Caco-2 (cell line): ENCODE data around the gene CDCP1. TPM values are rescaled to one million over a fixed set of nuclear protein-coding genes. Genes with fewer than 3 reads are reported as not detected.

Experiments used
- BruUV-seq: library from RNA; stranded (reverse); fragments of 400-500 nt; replicated peaks from 2 replicates; lab custom pipeline; 2021; lab: Mats Ljungman, UMichigan
- CTCF ChIA-PET: fragments of 300-600 bp; sonication (Branson Sonifier 250); formaldehyde crosslinking; loops from one replicate; lab custom pipeline; 2022; ENCODE audit warnings: antibody characterized with exemption; lab: Charles Lee
- POLR2A ChIA-PET: fragments of 300-600 bp; sonication (Branson Sonifier 250); formaldehyde crosslinking; loops from one replicate; lab custom pipeline; 2022; ENCODE audit warnings: antibody characterized with exemption; lab: Charles Lee
- DNase-seq, 2 experiments: peaks; one replicate each; pipeline versions ENCODE4 v3.0.0 to v3.0.0-alpha.2; 2020 to 2022
- H3K27me3 ChIP-seq: replicated peaks from 2 replicates; pipeline ENCODE4 v1.6.0; 2011; ENCODE audit warnings: low read length; ENCODE audit not compliant: control insufficient read depth, insufficient read depth
- H3K36me3 ChIP-seq: 2 replicates; pipeline ENCODE4 v1.5.1; 2011; ENCODE audit warnings: low read length; ENCODE audit not compliant: control insufficient read depth, insufficient read depth
- H3K4me1 ChIP-seq: fragments of 250-450 bp; sonication (Bioruptor Pico); 2 replicates; pipeline ENCODE4 v1.5.1; 2020; ENCODE audit warnings: mild to moderate bottlenecking
- H3K4me3 ChIP-seq: 2 replicates; pipeline ENCODE4 v1.5.1; 2011; ENCODE audit warnings: low read depth, mild to moderate bottlenecking, control low read depth, low read length
- H3K9me3 ChIP-seq: fragments of 250-450 bp; sonication (Bioruptor Pico); 2 replicates; pipeline ENCODE4 v1.5.1; 2020; ENCODE audit warnings: mild to moderate bottlenecking, moderate library complexity
- H3K27ac Mint-ChIP-seq: one replicate; pipeline ENCODE4 v1.8.0; 2022; ENCODE audit warnings: mixed read lengths; ENCODE audit not compliant: unreplicated experiment
- H3K27me3 Mint-ChIP-seq: one replicate; pipeline ENCODE4 v1.8.0; 2022; ENCODE audit warnings: mixed read lengths; ENCODE audit not compliant: insufficient read depth, unreplicated experiment
- H3K36me3 Mint-ChIP-seq: one replicate; pipeline ENCODE4 v1.8.0; 2022; ENCODE audit warnings: mild to moderate bottlenecking, mixed read lengths; ENCODE audit not compliant: insufficient read depth, unreplicated experiment
- H3K4me1 Mint-ChIP-seq: one replicate; pipeline ENCODE4 v1.8.0; 2022; ENCODE audit warnings: low read depth, mixed read lengths; ENCODE audit not compliant: unreplicated experiment
- H3K4me3 Mint-ChIP-seq: one replicate; pipeline ENCODE4 v1.8.0; 2022; ENCODE audit warnings: mild to moderate bottlenecking, moderate library complexity, mixed read lengths; ENCODE audit not compliant: unreplicated experiment
- H3K9me3 Mint-ChIP-seq: one replicate; pipeline ENCODE4 v1.8.0; 2022; ENCODE audit warnings: mixed read lengths; ENCODE audit not compliant: unreplicated experiment
- intact Hi-C: fragments of 100-400 bp; cut with micrococcal nuclease; formaldehyde crosslinking; loops from one replicate; pipeline ENCODE4 v1.10.0; 2022; ENCODE audit not compliant: unreplicated experiment
- total RNA-seq: library from RNA; stranded (reverse); gene quantifications from 2 replicates; pipeline ENCODE4 v1.2.3, GENCODE V29; 2022
- TF ChIP-seq, protein P1 (sequence below), 2 experiments: fragments of 200-600 bp in 1 of 2; IDR thresholded peaks; 1 replicate in 1 of 2; 2 replicates in 1 of 2; pipeline versions ENCODE4 v1.5.1 to v1.8.0; 2011 to 2022; ENCODE audit warnings: antibody characterized with exemption in 1 of 2, control low read depth in 1 of 2, inconsistent platforms in 1 of 2, low read depth in 1 of 2, low read length in 1 of 2, mild to moderate bottlenecking in 1 of 2, moderate library complexity in 1 of 2; ENCODE audit not compliant: insufficient read depth in 1 of 2, severe bottlenecking in 1 of 2, unreplicated experiment in 1 of 2

Gene CDCP1
- total RNA-seq, 1 experiment from 2014 or later, result 22.5 TPM

DNA sequence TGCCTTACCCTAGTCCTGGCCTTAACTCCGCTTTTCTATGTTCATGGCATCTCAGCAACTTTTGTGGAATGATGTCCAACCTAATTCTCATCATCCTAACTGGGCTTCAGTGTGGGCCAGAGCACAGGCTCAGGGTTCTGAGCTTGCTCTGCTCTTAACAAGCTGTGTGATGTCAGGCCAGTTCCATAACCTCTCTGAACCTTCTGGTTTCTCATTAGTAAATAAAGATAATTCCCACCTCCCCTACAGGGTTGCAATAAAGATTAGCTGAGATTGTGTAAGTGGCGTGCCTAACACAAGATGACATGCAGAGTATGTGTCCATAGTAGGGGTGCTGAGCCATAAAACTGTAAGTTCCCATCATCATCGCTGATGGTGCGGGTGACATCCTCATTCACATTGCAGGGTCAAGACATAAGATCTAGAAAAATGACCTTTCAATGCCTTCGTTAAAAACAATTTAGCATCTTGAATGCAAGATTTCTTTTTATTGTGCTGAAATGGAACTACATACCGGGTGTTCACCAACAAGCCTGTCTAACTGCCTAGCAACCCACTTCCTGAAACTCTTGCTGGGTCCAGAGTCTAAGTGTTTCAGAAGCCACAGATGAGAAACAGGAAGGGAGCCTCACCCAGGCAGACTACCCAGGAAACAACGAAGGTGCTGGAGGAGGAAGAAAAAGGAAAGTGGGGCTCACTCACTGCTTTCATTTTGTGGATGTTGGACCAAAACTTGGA is 36.2 kb downstream of the CDCP1 start:
- H3K4me3 ChIP-seq, result no peak overlapping the region
- ChIA-PET CTCF (no interaction called here), POLR2A (no interaction called here)
- Mint-ChIP-seq H3K27ac (no peak overlapping the region), H3K4me3 (no peak overlapping the region), H3K27me3 (no peaks in the 10 kb centered on the region), H3K9me3 (no peaks in the 10 kb centered on the region), H3K4me1 (peaks cover 5% of the 10 kb centered on the region), H3K36me3 (peaks cover 30% of the 10 kb centered on the region)
- H3K4me1 ChIP-seq, result peaks cover 7% of the 10 kb centered on the region
- no peaks in the 10 kb centered on the region for H3K9me3 ChIP-seq
- BruUV-seq, result no TSS peak
- DNase-seq, result no peak
- TF ChIP-seq, protein P1, sequence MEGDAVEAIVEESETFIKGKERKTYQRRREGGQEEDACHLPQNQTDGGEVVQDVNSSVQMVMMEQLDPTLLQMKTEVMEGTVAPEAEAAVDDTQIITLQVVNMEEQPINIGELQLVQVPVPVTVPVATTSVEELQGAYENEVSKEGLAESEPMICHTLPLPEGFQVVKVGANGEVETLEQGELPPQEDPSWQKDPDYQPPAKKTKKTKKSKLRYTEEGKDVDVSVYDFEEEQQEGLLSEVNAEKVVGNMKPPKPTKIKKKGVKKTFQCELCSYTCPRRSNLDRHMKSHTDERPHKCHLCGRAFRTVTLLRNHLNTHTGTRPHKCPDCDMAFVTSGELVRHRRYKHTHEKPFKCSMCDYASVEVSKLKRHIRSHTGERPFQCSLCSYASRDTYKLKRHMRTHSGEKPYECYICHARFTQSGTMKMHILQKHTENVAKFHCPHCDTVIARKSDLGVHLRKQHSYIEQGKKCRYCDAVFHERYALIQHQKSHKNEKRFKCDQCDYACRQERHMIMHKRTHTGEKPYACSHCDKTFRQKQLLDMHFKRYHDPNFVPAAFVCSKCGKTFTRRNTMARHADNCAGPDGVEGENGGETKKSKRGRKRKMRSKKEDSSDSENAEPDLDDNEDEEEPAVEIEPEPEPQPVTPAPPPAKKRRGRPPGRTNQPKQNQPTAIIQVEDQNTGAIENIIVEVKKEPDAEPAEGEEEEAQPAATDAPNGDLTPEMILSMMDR (IDR thresholded peaks at IDR 0.05; ENCODE audit: insufficient read depth in 1 of 2, low read depth in 1 of 2, low read length in 1 of 2, severe bottlenecking in 1 of 2, unreplicated experiment in 1 of 2), result no peak
- no peaks in the 10 kb centered on the region for H3K36me3 ChIP-seq
- intact Hi-C loops, result no loop called here
- no peaks in the 10 kb centered on the region for H3K27me3 ChIP-seq

DNA sequence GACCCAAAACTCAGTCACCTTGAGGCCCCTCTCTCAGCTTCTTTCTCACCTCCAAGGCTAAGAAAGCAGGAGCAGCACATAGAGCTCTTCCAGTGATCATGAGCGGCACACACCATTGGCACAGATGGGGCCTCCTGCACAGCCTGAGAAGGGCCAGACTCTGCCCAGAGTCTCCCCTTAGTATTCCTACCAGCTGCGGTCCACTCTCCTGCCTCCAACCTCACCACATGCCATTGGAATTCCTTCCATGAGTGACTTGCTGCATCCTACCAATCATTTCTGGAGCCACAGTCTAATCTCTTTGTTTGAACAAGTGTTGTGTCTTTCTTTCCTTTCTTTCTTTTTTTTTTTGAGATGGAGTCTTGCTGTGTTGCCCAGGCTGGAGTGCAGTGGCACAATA is 39.3 kb downstream of the CDCP1 start:
- H3K4me1 Mint-ChIP-seq, result peaks cover 5% of the 10 kb centered on the region
- Histone ChIP-seq H3K27me3 (no peaks in the 10 kb centered on the region), H3K4me1 (peaks cover 7% of the 10 kb centered on the region), H3K36me3 (no peaks in the 10 kb centered on the region), H3K9me3 (no peaks in the 10 kb centered on the region), H3K4me3 (no peak overlapping the region)
- no peak overlapping the region for H3K4me3 Mint-ChIP-seq
- CTCF ChIA-PET, result no interaction called here
- POLR2A ChIA-PET, result no interaction called here
- peaks cover 38% of the 10 kb centered on the region for H3K36me3 Mint-ChIP-seq
- DNase-seq, result no peak
- TF ChIP-seq, protein P1 (IDR thresholded peaks at IDR 0.05; ENCODE audit: insufficient read depth in 1 of 2, low read depth in 1 of 2, low read length in 1 of 2, severe bottlenecking in 1 of 2, unreplicated experiment in 1 of 2), result no peak
- BruUV-seq, result no TSS peak
- H3K27ac Mint-ChIP-seq, result no peak overlapping the region
- no peaks in the 10 kb centered on the region for H3K27me3 Mint-ChIP-seq
- H3K9me3 Mint-ChIP-seq, result no peaks in the 10 kb centered on the region
- intact Hi-C loops, result no loop called here

DNA sequence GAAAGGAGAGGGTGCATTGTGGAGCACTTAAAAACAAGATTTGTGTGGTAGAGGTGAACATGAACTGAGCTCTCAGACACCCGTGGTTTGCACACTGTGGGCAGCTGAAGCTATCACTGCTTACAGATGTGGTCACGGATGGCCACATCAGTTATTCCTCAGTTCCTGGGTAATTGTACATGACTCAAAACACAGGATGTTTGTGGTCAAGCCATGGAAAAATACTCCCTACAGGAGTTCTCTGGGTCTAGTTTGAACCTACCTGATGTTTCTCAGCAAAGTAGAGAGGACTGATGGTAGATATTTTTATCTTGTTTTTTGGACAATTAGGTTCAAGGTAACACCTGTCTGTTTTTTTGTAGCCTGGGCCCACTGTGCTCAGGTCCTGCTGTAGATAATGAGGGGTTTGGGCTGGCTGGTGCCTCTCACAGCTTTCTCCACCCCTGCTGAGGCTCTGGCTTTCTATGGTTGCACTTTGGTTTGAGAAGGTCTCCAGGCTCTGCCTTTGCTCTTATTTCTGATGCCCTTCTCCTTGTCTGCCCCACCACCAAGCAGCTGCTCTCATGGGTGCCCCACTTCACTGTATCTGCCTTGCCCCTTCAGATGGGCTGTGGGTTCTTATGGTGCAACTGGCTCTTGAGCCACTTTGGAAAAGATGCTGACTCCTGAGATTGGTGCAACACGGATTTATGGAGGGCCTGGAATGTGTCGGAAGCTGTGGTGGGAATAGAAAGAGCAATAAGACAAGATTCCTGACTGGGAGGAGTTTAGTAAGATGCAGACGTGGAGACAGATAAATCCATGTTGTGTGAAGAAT is 40.1 kb downstream of the CDCP1 start:
- POLR2A ChIA-PET, result no interaction called here
- CTCF ChIA-PET, result no interaction called here
- H3K27me3 ChIP-seq, result no peaks in the 10 kb centered on the region
- H3K27me3 Mint-ChIP-seq, result no peaks in the 10 kb centered on the region
- no peak for DNase-seq
- H3K4me1 Mint-ChIP-seq, result peaks cover 5% of the 10 kb centered on the region
- H3K9me3 Mint-ChIP-seq, result no peaks in the 10 kb centered on the region
- TF ChIP-seq, protein P1 (IDR thresholded peaks at IDR 0.05; ENCODE audit: insufficient read depth in 1 of 2, low read depth in 1 of 2, low read length in 1 of 2, severe bottlenecking in 1 of 2, unreplicated experiment in 1 of 2), result no peak
- no TSS peak for BruUV-seq
- H3K4me3 ChIP-seq, result no peak overlapping the region
- H3K4me3 Mint-ChIP-seq, result no peak overlapping the region
- no peaks in the 10 kb centered on the region for H3K9me3 ChIP-seq
- H3K36me3 ChIP-seq, result no peaks in the 10 kb centered on the region
- intact Hi-C loops, result no loop called here
- peaks cover 7% of the 10 kb centered on the region for H3K4me1 ChIP-seq
- H3K36me3 Mint-ChIP-seq, result peaks cover 32% of the 10 kb centered on the region
- no peak overlapping the region for H3K27ac Mint-ChIP-seq
